ENCODE results near the gene SUCO. TPM values are rescaled to one million over a fixed set of nuclear protein-coding genes. Genes with fewer than 3 reads are reported as not detected.

SUCO gene
- total and polyA plus RNA-seq, 2 donors (not counting 1 experiment from before 2014, with no cell fraction given), result 5.5 to 59.7 TPM

GRCh38 chr1:172640111-172640510 lies 107.2 kb downstream of the SUCO start:
- intact Hi-C loops (cut with micrococcal nuclease), result no loop called here
- Histone ChIP-seq H3K9ac (ENCODE audit: low read length) (no peak overlapping the region), H3K4me2 (replicated peaks; ENCODE audit: low read depth, low read length, poor library complexity, severe bottlenecking) (no peak overlapping the region), H2AFZ (ENCODE audit: insufficient read depth, low read depth, low read length, poor library complexity, severe bottlenecking) (no peak overlapping the region), H3K4me3 (ENCODE audit: control extremely low read depth in 1 of 5, extremely low read depth in 1 of 5, insufficient read depth in 1 of 5, low read depth in 2 of 5, low read length in 4 of 5) (no peak overlapping the region), H3K36me3 (replicated peaks in 1 of 2; ENCODE audit: control extremely low read depth in 1 of 2, control insufficient read depth in 1 of 2, extremely low read depth in 1 of 2, insufficient read depth in 2 of 2, low read length in 1 of 2) (no peaks in the 10 kb centered on the region), H3K79me2 (ENCODE audit: control insufficient read depth, insufficient read depth, low read length) (no peaks in the 10 kb centered on the region), H4K20me1 (ENCODE audit: control insufficient read depth, insufficient read depth, low read length, poor library complexity, severe bottlenecking) (no peaks in the 10 kb centered on the region), H3K27ac (ENCODE audit: low read length in 2 of 2) (no peak overlapping the region), H3K27me3 (replicated peaks in 1 of 4; ENCODE audit: control extremely low read depth in 1 of 4, control insufficient read depth in 3 of 4, insufficient read depth in 4 of 4, low read length in 3 of 4) (no peaks in the 10 kb centered on the region), H3K9me3 (ENCODE audit: control extremely low read depth in 1 of 3, control insufficient read depth in 2 of 3, insufficient read depth in 1 of 3, low read length in 2 of 3) (no peaks in the 10 kb centered on the region), H3K4me1 (ENCODE audit: control insufficient read depth in 2 of 2, insufficient read depth in 2 of 2, low read length in 2 of 2) (peaks cover 13 to 19% of the 10 kb centered on the region in 2 donors)
- H3K4me1 Mint-ChIP-seq, result peaks cover 32% of the 10 kb centered on the region
- no peaks in the 10 kb centered on the region for H3K27me3 Mint-ChIP-seq
- H3K4me3 Mint-ChIP-seq, result no peak overlapping the region
- CTCF ChIA-PET, result no interaction called here
- ATAC-seq (ENCODE audit: low read depth) (no peak), DNase-seq (no peak)
- 81% methylated on average over 6 of the region's 8 CpGs for WGBS (ENCODE audit: insufficient coverage)
- no peaks in the 10 kb centered on the region for H3K9me3 Mint-ChIP-seq (ENCODE audit: insufficient read depth)
- POLR2A ChIA-PET, result no interaction called here
- H3K27ac Mint-ChIP-seq, result no peak overlapping the region
- TF ChIP-seq, protein P1, sequence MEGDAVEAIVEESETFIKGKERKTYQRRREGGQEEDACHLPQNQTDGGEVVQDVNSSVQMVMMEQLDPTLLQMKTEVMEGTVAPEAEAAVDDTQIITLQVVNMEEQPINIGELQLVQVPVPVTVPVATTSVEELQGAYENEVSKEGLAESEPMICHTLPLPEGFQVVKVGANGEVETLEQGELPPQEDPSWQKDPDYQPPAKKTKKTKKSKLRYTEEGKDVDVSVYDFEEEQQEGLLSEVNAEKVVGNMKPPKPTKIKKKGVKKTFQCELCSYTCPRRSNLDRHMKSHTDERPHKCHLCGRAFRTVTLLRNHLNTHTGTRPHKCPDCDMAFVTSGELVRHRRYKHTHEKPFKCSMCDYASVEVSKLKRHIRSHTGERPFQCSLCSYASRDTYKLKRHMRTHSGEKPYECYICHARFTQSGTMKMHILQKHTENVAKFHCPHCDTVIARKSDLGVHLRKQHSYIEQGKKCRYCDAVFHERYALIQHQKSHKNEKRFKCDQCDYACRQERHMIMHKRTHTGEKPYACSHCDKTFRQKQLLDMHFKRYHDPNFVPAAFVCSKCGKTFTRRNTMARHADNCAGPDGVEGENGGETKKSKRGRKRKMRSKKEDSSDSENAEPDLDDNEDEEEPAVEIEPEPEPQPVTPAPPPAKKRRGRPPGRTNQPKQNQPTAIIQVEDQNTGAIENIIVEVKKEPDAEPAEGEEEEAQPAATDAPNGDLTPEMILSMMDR (IDR thresholded peaks at IDR 0.05), result no peak
- no peak for TF ChIP-seq EZH2 (IDR thresholded peaks at IDR 0.05; ENCODE audit: borderline replicate concordance, insufficient read depth, low read depth, low read length, poor library complexity, severe bottlenecking)

GRCh38 chr1:172641492-172641891 lies 108.5 kb downstream of the SUCO start:
- H2AFZ ChIP-seq (ENCODE audit: insufficient read depth, low read depth, low read length, poor library complexity, severe bottlenecking), result no peak overlapping the region
- ChIA-PET POLR2A (no interaction called here), CTCF (no interaction called here)
- intact Hi-C loops (cut with micrococcal nuclease), result no loop called here
- no peaks in the 10 kb centered on the region for H3K9me3 ChIP-seq (ENCODE audit: control extremely low read depth in 1 of 3, control insufficient read depth in 2 of 3, insufficient read depth in 1 of 3, low read length in 2 of 3)
- no peaks in the 10 kb centered on the region for H3K27me3 ChIP-seq (replicated peaks in 1 of 4; ENCODE audit: control extremely low read depth in 1 of 4, control insufficient read depth in 3 of 4, insufficient read depth in 4 of 4, low read length in 3 of 4)
- no peaks in the 10 kb centered on the region for H3K79me2 ChIP-seq (ENCODE audit: control insufficient read depth, insufficient read depth, low read length)
- H3K9me3 Mint-ChIP-seq (ENCODE audit: insufficient read depth), result no peaks in the 10 kb centered on the region
- no peak for DNase-seq
- no peak for ATAC-seq (ENCODE audit: low read depth)
- peaks cover 1% of the 10 kb centered on the region for H3K27me3 Mint-ChIP-seq
- H3K27ac ChIP-seq (ENCODE audit: low read length in 2 of 2), result no peak overlapping the region
- no peak overlapping the region for H3K4me3 ChIP-seq (ENCODE audit: control extremely low read depth in 1 of 5, extremely low read depth in 1 of 5, insufficient read depth in 1 of 5, low read depth in 2 of 5, low read length in 4 of 5)
- TF ChIP-seq EZH2 (IDR thresholded peaks at IDR 0.05; ENCODE audit: borderline replicate concordance, insufficient read depth, low read depth, low read length, poor library complexity, severe bottlenecking), result no peak
- TF ChIP-seq, protein P1 (IDR thresholded peaks at IDR 0.05), result no peak
- no peak overlapping the region for H3K27ac Mint-ChIP-seq
- peaks cover 13 to 19% of the 10 kb centered on the region in 2 donors for H3K4me1 ChIP-seq (ENCODE audit: control insufficient read depth in 2 of 2, insufficient read depth in 2 of 2, low read length in 2 of 2)
- H3K4me3 Mint-ChIP-seq, result no peak overlapping the region
- peaks cover 33% of the 10 kb centered on the region for H3K4me1 Mint-ChIP-seq
- no peak overlapping the region for H3K4me2 ChIP-seq (replicated peaks; ENCODE audit: low read depth, low read length, poor library complexity, severe bottlenecking)
- no peaks in the 10 kb centered on the region for H4K20me1 ChIP-seq (ENCODE audit: control insufficient read depth, insufficient read depth, low read length, poor library complexity, severe bottlenecking)
- 84% methylated on average over 5 of the region's 5 CpGs for WGBS (ENCODE audit: insufficient coverage)
- H3K9ac ChIP-seq (ENCODE audit: low read length), result no peak overlapping the region
- H3K36me3 ChIP-seq (replicated peaks in 1 of 2; ENCODE audit: control extremely low read depth in 1 of 2, control insufficient read depth in 1 of 2, extremely low read depth in 1 of 2, insufficient read depth in 2 of 2, low read length in 1 of 2), result no peaks in the 10 kb centered on the region
